GM23338 (cell line): ENCODE measurements around the gene ICA1L. TPM values are rescaled to one million over a fixed set of nuclear protein-coding genes. Genes with fewer than 3 reads are reported as not detected.
A peak's percentile ranks its signal among the peaks of the same experiment; 100 is the strongest.

Experiments used
- ATAC-seq: fragments of 200-7000 bp; cut with Tn5 transposase; 3 replicates; pipeline ENCODE4 v1.9.1; 2020
- DNase-seq: peaks from one replicate; pipeline ENCODE4 v3.0.0-alpha.2; 2015; ENCODE audit warnings: low spot score
- H2AFZ ChIP-seq: fragments of 200-600 bp; sonication (generic); 2 replicates; pipeline ENCODE4 v1.8.0; 2016; ENCODE audit warnings: antibody characterized with exemption, mild to moderate bottlenecking, moderate library complexity
- H3F3A ChIP-seq: fragments of 200-600 bp; sonication (generic); replicated peaks from 2 replicates; pipeline ENCODE4 v1.8.0; 2017; ENCODE audit warnings: antibody characterized with exemption, mixed run types, low read depth
- H3K27ac ChIP-seq: fragments of 200-600 bp; sonication (generic); 2 replicates; pipeline ENCODE4 v1.6.1; 2016; ENCODE audit warnings: low read depth
- H3K27me3 ChIP-seq: fragments of 200-600 bp; sonication (generic); 2 replicates; pipeline ENCODE4 v1.8.0; 2016; ENCODE audit warnings: mild to moderate bottlenecking, mixed run types, moderate library complexity; ENCODE audit not compliant: insufficient read depth
- H3K36me3 ChIP-seq: fragments of 200-600 bp; sonication (generic); 2 replicates; pipeline ENCODE4 v1.8.0; 2016; ENCODE audit warnings: mild to moderate bottlenecking; ENCODE audit not compliant: insufficient read depth
- H3K4me1 ChIP-seq: fragments of 200-600 bp; sonication (generic); 2 replicates; pipeline ENCODE4 v1.8.0; 2016; ENCODE audit warnings: mild to moderate bottlenecking, moderate library complexity; ENCODE audit not compliant: insufficient read depth
- H3K4me2 ChIP-seq: fragments of 200-600 bp; sonication (generic); 2 replicates; pipeline ENCODE4 v1.7.1; 2017; ENCODE audit warnings: mixed run types
- H3K4me3 ChIP-seq: fragments of 200-600 bp; sonication (generic); 2 replicates; pipeline ENCODE4 v1.6.1; 2016; ENCODE audit warnings: mixed run types
- H3K79me2 ChIP-seq: fragments of 200-600 bp; sonication (generic); replicated peaks from 2 replicates; pipeline ENCODE4 v1.8.0; 2017; ENCODE audit warnings: mild to moderate bottlenecking; ENCODE audit not compliant: insufficient read depth
- H3K9me2 ChIP-seq: fragments of 200-600 bp; sonication (generic); 2 replicates; pipeline ENCODE4 v1.8.0; 2017; ENCODE audit not compliant: insufficient read depth
- H4K20me1 ChIP-seq: fragments of 200-600 bp; sonication (generic); replicated peaks from 2 replicates; pipeline ENCODE4 v1.8.0; 2017; ENCODE audit warnings: mild to moderate bottlenecking; ENCODE audit not compliant: insufficient read depth
- H3K27ac Mint-ChIP-seq: 2 replicates; pipeline ENCODE4 v1.8.0; 2020; ENCODE audit warnings: inconsistent platforms, mild to moderate bottlenecking, moderate library complexity, mixed read lengths
- H3K27me3 Mint-ChIP-seq: 3 replicates; pipeline ENCODE4 v1.8.0; 2022; ENCODE audit warnings: low read depth, mild to moderate bottlenecking, moderate library complexity, mixed read lengths, inconsistent platforms; ENCODE audit not compliant: insufficient read depth, poor library complexity
- H3K36me3 Mint-ChIP-seq: 3 replicates; pipeline ENCODE4 v1.8.0; 2021; ENCODE audit warnings: low read depth, mild to moderate bottlenecking, inconsistent platforms, moderate library complexity, mixed read lengths
- H3K4me1 Mint-ChIP-seq: 3 replicates; pipeline ENCODE4 v1.8.0; 2020; ENCODE audit warnings: mild to moderate bottlenecking, inconsistent platforms, mixed read lengths
- H3K4me3 Mint-ChIP-seq: 3 replicates; pipeline ENCODE4 v1.8.0; 2021; ENCODE audit warnings: moderate library complexity, mild to moderate bottlenecking, inconsistent platforms, mixed read lengths
- H3K9me3 Mint-ChIP-seq: 3 replicates; pipeline ENCODE4 v1.8.0; 2020; ENCODE audit warnings: moderate library complexity, mild to moderate bottlenecking, inconsistent platforms, mixed read lengths
- CREB1 ChIP-seq: fragments of 250-450 bp; sonication (Bioruptor Pico); IDR thresholded peaks from 2 replicates; pipeline ENCODE4 v1.5.0; 2020; ENCODE audit warnings: low read depth, mild to moderate bottlenecking, moderate library complexity
- CTCF ChIP-seq, 2 experiments: fragments of 200-600 bp in 1 of 2; sonication (generic) in 1 of 2; conservative IDR thresholded peaks; 2 replicates each; pipeline versions ENCODE4 v1.5.1 to v1.6.1; 2016 to 2017; ENCODE audit warnings: antibody characterized with exemption in 2 of 2, low read depth in 2 of 2, mild to moderate bottlenecking in 2 of 2, moderate library complexity in 1 of 2
- ETS1 ChIP-seq: IDR thresholded peaks from 2 replicates; pipeline ENCODE4 v1.6.1; 2016; ENCODE audit warnings: antibody characterized with exemption
- NANOG ChIP-seq: IDR thresholded peaks from 2 replicates; pipeline ENCODE4 v1.6.1; 2016; ENCODE audit warnings: antibody characterized with exemption, borderline replicate concordance
- POLR2AphosphoS5 ChIP-seq: IDR thresholded peaks from 2 replicates; pipeline ENCODE4 v1.6.1; 2016; ENCODE audit warnings: antibody characterized with exemption, low read depth
- REST ChIP-seq: IDR thresholded peaks from one replicate; pipeline ENCODE4 v1.6.1; 2018; ENCODE audit warnings: antibody characterized with exemption; ENCODE audit not compliant: unreplicated experiment
- STAT1 ChIP-seq: IDR thresholded peaks from one replicate; pipeline ENCODE4 v1.6.1; 2016; ENCODE audit warnings: antibody characterized with exemption; ENCODE audit not compliant: unreplicated experiment
- ZNF114 ChIP-seq: fragments of 250-450 bp; sonication (Bioruptor Pico); IDR thresholded peaks from 2 replicates; pipeline ENCODE4 v1.5.0; 2020; ENCODE audit warnings: mild to moderate bottlenecking, moderate library complexity
- ZNF331 ChIP-seq: fragments of 250-450 bp; sonication (Bioruptor Pico); IDR thresholded peaks from 2 replicates; pipeline ENCODE4 v1.5.0; 2020; ENCODE audit warnings: low read depth, mild to moderate bottlenecking, moderate library complexity
- polyA plus RNA-seq: library from polyadenylated mRNA; unstranded; fragments of >200 nt; fragmentation: Nextera tagmentation; extraction: Ambion mirVana; gene quantifications from 2 replicates; pipeline ENCODE4 v1.2.1, GENCODE V29; 2016
- total RNA-seq: library from RNA; depleted of rRNA; stranded (reverse); fragments of >200 nt; shearing (Covaris generic); gene quantifications from 2 replicates; pipeline ENCODE4 v1.2.3, GENCODE V29; 2014

ICA1L gene
- total and polyA plus RNA-seq, 2 experiments from 2014 or later = 1.6 to 7.2 TPM

GRCh38 chr2:202883987-202884675, 12.6 kb upstream of the ICA1L start:
- Mint-ChIP-seq H3K4me3 (no peak overlapping the region), H3K9me3 (no peaks in the 10 kb centered on the region), H3K4me1 (no peaks in the 10 kb centered on the region), H3K36me3 (peaks cover 81% of the 10 kb centered on the region), H3K27me3 (no peaks in the 10 kb centered on the region), H3K27ac (no peak overlapping the region)
- peaks cover 61% of the 10 kb centered on the region for H3K36me3 ChIP-seq
- H4K20me1 ChIP-seq = peaks cover 5% of the 10 kb centered on the region; the same call in 1 of the 2 replicates
- DNase-seq (no peak), ATAC-seq (no peak)
- peak; percentile 20 to 25; a peak in 3 of 4 replicates for TF ChIP-seq CTCF (conservative IDR thresholded peaks at IDR 0.05; ENCODE audit: low read depth in 2 of 2)
- no peak for TF ChIP-seq REST
- TF ChIP-seq ZNF331 = no peak
- no peaks in the 10 kb centered on the region; the same call in 1 of the 2 replicates for H3K79me2 ChIP-seq
- no peaks in the 10 kb centered on the region for H3F3A ChIP-seq
- H3K27me3 ChIP-seq = no peaks in the 10 kb centered on the region
- no peak overlapping the region for H2AFZ ChIP-seq
- no peaks in the 10 kb centered on the region for H3K4me1 ChIP-seq
- H3K4me3 ChIP-seq = no peak overlapping the region
- H3K4me2 ChIP-seq = no peak overlapping the region
- H3K27ac ChIP-seq = no peak overlapping the region
- no peaks in the 10 kb centered on the region for H3K9me2 ChIP-seq

GRCh38 chr2:202881570-202881969, 10.0 kb upstream of the ICA1L start:
- Histone ChIP-seq H3K4me2 (no peak overlapping the region), H3K36me3 (peaks cover 60% of the 10 kb centered on the region), H4K20me1 (peaks cover 5% of the 10 kb centered on the region; the same call in 1 of the 2 replicates), H3K79me2 (no peaks in the 10 kb centered on the region), H3K27ac (no peak overlapping the region), H2AFZ (no peak overlapping the region), H3K4me3 (no peak overlapping the region), H3K27me3 (no peaks in the 10 kb centered on the region), H3K4me1 (no peaks in the 10 kb centered on the region), H3K9me2 (no peaks in the 10 kb centered on the region), H3F3A (peaks cover 10% of the 10 kb centered on the region; the same call in 1 of the 2 replicates)
- Mint-ChIP-seq H3K36me3 (peaks cover 64% of the 10 kb centered on the region), H3K9me3 (no peaks in the 10 kb centered on the region), H3K4me1 (no peaks in the 10 kb centered on the region), H3K27me3 (no peaks in the 10 kb centered on the region), H3K27ac (no peak overlapping the region), H3K4me3 (no peak overlapping the region)
- TF ChIP-seq ETS1 (no peak), ZNF114 (CRISPR knock-in tag) (no peak), REST (no peak), STAT1 (no peak), POLR2AphosphoS5 (no peak), ZNF331 (no peak), NANOG (no peak), CREB1 (CRISPR knock-in tag) (no peak)
- ATAC-seq (no peak), DNase-seq (no peak)
